ENCODE data around the gene FZD7.

The FZD7 gene

DNA sequence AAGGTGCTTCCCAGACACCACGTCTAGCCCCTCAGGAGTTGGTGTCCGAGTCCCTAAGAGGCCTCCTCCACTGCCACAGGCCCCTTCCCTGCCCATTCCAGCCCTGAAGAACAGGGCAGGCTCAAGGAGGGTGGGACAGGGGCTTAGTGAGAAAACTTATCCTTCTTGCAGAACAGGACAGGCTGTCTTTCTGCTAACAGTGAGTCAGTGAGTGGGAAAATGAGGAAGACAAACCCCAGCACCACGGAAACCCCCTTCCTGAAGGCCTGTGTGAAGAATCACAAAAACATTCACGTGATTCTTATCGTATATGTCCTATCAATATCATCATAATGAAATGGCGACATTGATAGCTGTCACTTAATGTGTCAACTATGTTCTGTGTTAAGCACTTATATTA, 9.8 kb downstream of the FZD7 start:
- H3K27ac ChIP-seq: no peak overlapping the region
- TF ChIP-seq, protein P1, sequence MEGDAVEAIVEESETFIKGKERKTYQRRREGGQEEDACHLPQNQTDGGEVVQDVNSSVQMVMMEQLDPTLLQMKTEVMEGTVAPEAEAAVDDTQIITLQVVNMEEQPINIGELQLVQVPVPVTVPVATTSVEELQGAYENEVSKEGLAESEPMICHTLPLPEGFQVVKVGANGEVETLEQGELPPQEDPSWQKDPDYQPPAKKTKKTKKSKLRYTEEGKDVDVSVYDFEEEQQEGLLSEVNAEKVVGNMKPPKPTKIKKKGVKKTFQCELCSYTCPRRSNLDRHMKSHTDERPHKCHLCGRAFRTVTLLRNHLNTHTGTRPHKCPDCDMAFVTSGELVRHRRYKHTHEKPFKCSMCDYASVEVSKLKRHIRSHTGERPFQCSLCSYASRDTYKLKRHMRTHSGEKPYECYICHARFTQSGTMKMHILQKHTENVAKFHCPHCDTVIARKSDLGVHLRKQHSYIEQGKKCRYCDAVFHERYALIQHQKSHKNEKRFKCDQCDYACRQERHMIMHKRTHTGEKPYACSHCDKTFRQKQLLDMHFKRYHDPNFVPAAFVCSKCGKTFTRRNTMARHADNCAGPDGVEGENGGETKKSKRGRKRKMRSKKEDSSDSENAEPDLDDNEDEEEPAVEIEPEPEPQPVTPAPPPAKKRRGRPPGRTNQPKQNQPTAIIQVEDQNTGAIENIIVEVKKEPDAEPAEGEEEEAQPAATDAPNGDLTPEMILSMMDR (conservative IDR thresholded peaks at IDR 0.05): no peak
- no peak for TF ChIP-seq ZFX (IDR thresholded peaks at IDR 0.05)

DNA sequence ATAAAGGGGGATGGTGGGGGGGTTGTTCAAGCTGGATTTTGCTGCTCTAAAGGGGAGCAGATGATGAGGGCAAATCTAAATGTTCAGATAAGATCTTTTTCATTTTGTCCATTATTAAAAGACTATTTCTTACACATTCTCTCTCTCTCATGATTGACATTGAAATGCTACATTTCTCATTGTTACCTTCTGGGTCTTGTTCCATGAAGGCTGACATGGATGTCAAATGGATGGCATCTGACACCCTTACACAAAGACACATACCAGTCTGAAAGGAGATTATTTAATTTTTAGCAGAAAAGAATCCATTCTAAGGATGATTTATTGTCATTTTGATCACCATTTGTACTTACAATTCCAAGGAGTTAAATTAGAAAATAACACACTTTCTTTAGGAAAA, 11.1 kb downstream of the FZD7 start:
- TF ChIP-seq ZFX (IDR thresholded peaks at IDR 0.05): no peak
- TF ChIP-seq, protein P1 (conservative IDR thresholded peaks at IDR 0.05): no peak
- no peak overlapping the region for H3K27ac ChIP-seq

DNA sequence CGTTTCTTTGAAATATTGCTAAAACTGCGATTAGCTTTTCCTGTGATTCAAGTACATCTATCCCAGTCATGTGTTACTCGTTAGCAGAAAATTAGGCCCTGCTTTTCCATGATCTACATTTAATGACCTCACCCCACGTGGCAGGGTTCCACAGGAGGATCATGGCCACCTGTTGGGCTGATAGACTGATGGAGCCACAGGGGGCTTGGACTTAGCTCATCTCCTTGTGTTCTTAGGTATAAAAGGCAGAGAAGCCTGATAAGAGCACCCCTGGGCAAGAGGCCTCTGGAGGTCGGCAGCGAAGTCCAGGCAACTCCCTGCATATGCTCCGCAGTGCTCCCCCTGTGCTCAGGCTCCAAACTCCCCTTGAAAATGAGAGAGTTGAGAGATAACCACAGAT, 12.9 kb downstream of the FZD7 start:
- no peak overlapping the region for H3K27ac ChIP-seq
- TF ChIP-seq, protein P1 (conservative IDR thresholded peaks at IDR 0.05): no peak
- TF ChIP-seq ZFX (IDR thresholded peaks at IDR 0.05): no peak

DNA sequence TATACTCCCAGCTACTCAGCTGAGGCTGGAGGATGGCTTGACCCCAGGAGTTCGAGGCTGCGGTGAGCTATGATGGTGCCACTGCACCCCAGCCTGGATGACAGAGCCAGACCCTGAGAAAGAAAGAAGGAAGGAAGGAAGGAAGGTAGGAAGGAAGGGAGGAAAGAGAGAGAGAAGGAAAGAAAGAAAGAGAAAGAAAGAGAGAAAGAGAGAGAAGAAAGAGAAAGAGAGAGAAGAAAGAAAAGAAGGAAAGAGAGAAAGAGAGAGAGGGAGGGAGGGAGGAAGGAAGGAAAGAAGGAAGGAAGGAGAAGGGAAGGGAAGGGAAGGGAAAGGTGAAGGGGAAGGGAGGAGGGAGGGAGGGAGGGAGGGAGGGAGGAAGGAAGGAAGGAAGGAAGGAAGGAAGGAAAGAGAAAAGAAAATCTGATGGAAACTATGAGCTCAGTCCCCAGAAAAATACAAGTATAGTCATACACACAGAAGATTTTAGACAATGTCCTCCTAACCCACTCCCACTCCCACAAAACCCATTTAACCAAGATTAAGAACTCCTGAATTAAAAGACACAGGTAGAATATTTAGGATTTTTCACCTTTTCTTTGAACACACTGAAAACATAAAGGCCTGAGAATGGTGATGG, 15.6 kb downstream of the FZD7 start:
- H3K27ac ChIP-seq: no peak overlapping the region

DNA sequence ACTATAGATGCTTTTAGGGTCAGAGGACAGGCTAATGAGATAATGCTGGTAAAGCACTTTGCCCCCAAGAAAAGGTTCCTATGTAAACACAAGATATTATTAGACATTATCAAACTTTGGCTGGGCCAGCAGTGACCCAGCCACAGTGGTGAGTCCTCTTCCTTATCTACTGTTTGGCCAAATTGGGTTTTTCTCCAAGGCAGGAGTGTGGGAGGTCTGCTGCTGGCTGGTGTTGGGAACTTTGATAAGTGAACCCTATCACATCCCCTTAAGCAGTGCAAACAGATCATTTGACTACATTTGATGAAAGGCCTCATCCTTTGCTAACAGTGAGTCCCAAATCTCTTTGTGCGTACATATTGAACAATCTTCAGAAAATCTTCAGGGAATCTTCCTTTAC, 16.2 kb downstream of the FZD7 start:
- TF ChIP-seq, protein P1 (conservative IDR thresholded peaks at IDR 0.05): no peak
- TF ChIP-seq ZFX (IDR thresholded peaks at IDR 0.05): no peak
- no peak overlapping the region for H3K27ac ChIP-seq

More for the DNA sequence above, 15.6 kb downstream of the FZD7 start:
- TF ChIP-seq, protein P1 (conservative IDR thresholded peaks at IDR 0.05): no peak
- no peak for TF ChIP-seq ZFX (IDR thresholded peaks at IDR 0.05)

DNA sequence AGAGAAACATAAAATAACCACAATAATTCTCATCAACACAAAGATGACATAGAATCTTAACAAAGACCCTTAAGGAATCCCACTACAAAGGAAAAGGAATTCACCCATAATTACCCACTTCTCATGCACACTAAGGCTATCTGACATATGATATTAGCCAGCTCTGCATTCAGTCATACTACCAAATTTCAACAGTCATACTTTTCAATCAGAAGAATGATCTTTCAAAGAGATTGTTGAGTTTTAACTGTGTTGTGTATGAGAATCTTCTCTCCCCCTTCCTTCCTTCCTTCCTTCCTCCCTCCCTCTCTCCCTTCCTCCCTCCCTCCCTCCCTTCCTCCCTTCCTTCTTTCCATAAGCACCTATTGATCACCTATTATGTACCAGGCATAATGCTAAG, 17.0 kb downstream of the FZD7 start:
- H3K27ac ChIP-seq: no peak overlapping the region

DNA sequence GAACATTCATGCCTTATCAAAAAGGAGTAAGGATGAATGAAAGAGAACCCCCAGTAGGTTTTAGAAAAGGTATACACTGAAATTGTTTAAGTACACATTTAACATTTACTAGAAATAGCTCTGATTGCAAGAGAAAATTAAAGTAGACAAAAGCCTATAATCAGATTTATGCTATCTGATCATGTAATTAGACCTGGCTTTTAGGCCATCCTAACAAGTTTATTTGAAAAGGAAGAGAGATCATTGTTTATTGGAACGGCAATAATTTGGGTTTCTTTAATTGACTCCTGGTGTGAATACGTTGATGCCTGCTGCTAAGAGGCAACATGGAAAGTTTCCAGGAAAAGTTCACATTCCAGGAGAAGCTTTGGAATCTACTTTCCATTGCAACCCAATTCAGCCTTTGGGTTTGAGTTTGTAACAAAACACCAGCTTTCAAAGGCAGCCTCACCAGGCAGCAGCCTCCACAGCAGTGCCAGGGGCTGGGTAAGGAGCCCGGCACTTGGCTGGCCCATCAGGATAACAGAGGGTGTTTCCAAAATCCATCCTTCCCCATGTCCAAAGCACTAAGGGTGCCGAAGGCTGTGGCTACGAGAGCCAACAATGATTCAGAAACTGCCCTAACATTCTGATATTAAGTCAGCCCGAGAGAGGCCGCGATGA, 18.0 kb downstream of the FZD7 start:
- H3K27ac ChIP-seq: no peak overlapping the region
- TF ChIP-seq ZFX (IDR thresholded peaks at IDR 0.05): no peak
- TF ChIP-seq, protein P1 (conservative IDR thresholded peaks at IDR 0.05): no peak

More for the DNA sequence above, 17.0 kb downstream of the FZD7 start:
- TF ChIP-seq, protein P1 (conservative IDR thresholded peaks at IDR 0.05): no peak
- TF ChIP-seq ZFX (IDR thresholded peaks at IDR 0.05): no peak

Data from C4-2B (cell line).